ENCODE measurements around the gene BST2.

Gene BST2

DNA sequence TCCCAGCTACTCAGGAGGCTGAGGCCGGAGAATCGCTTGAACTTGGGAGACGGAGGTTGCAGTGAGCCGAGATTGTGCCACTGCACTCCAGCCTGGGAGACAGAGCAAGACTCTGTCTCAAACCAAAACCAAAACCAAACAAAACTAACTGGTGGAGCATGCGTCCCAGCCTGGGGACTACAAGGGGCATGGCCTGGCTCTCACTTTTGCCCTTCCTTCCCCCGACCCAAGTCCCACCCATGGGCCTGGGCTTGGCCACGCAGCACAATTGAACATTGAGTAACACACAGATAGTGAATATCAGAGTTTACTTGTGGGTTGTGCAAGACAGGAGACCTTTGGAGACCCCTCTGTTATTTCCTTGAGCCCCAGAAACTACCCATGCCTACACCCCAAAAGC, 29.8 kb upstream of the BST2 start:
- no peak overlapping the region for H3K9ac ChIP-seq (ENCODE audit: low read length)
- H3K36me3 ChIP-seq (ENCODE audit: control insufficient read depth, insufficient read depth, low read length) = no peaks in the 10 kb centered on the region
- no peak overlapping the region for H3K27ac ChIP-seq (ENCODE audit: low read depth, low read length)
- no peak overlapping the region for H3K4me3 ChIP-seq (ENCODE audit: low read length)
- no peaks in the 10 kb centered on the region for H3K27me3 ChIP-seq (ENCODE audit: control insufficient read depth, insufficient read depth, low read length)
- H3K4me1 ChIP-seq (ENCODE audit: control insufficient read depth, insufficient read depth, low read length) = no peaks in the 10 kb centered on the region

DNA sequence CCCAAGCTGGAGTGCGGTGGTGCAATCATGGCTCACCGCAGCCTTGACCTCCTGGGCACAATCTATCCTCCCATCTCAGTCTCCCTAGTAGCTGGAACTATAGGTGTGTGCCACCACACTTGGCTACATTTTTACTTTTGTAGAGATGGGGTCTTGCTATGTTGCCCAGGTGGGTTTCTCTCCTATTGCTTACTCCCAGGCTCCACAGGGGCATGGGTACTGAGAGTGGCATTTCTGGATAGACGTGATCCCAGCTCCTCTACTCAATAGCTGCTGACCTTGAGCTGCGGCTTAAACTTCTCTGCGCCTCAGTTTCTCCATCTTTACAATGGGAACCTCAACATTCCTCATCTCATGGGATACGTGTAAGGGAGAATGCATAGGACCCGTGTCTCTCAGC, 26.0 kb upstream of the BST2 start:
- Histone ChIP-seq H3K9ac (ENCODE audit: low read length) (no peak overlapping the region), H3K27me3 (ENCODE audit: control insufficient read depth, insufficient read depth, low read length) (no peaks in the 10 kb centered on the region), H3K27ac (ENCODE audit: low read depth, low read length) (no peak overlapping the region), H3K36me3 (ENCODE audit: control insufficient read depth, insufficient read depth, low read length) (no peaks in the 10 kb centered on the region), H3K4me3 (ENCODE audit: low read length) (no peak overlapping the region), H3K4me1 (ENCODE audit: control insufficient read depth, insufficient read depth, low read length) (no peaks in the 10 kb centered on the region)

DNA sequence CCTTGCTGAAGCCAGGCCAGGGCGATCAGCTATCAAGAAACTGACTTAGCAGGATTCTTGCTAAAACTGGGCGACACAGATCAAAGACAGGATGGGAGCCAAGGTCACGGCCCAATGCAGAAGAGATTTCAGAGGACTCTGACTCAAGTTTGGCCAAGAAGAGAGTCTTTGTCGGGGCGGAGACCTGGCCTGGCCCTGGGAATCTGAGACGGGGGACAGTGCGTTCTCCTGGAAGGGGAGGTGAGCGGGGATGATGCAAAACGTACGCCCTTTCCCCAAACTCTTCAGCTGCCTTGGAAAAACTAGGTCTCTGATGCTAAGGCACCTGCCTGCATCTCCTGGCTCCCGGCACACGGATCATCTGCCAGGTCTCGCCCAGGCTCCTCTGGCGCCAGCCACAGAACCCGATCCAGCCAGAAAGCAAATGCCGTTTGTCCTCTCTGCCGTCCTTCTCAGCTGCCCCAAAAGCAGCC, 24.2 kb upstream of the BST2 start:
- Histone ChIP-seq H3K36me3 (ENCODE audit: control insufficient read depth, insufficient read depth, low read length) (no peaks in the 10 kb centered on the region), H3K9ac (ENCODE audit: low read length) (no peak overlapping the region), H3K27ac (ENCODE audit: low read depth, low read length) (no peak overlapping the region), H3K27me3 (ENCODE audit: control insufficient read depth, insufficient read depth, low read length) (no peaks in the 10 kb centered on the region), H3K4me3 (ENCODE audit: low read length) (no peak overlapping the region), H3K4me1 (ENCODE audit: control insufficient read depth, insufficient read depth, low read length) (no peaks in the 10 kb centered on the region)

DNA sequence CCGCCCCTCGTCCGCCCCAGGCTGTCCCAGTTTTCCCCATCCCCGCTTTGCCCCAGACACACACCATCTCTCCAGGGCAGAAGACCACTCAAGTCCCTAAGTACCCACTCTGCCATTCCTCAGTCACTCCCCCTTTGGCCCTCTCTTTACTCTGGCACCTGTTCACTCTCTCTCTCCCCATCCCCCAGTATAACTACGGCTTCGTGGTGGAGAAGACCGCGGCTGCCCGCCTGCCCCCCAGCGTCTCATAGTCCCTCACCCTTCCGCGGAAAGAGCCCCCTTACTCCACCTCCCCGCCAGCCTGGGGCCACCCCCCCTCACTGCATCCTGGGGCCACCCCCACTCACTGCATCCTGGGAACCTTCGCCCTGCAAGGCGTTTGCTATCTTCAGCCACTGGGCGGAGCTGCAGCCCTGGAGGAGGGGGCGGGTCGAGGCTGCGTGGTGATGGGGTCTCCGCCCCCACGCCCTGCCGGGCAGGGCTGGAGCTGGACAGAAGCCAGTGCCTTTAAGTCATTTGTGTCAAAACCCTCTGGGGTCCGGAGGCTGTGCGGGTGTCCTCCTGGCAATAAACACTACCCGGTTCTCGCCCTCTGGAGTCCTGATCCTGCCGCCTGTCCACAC, 19.4 kb upstream of the BST2 start:
- no peak overlapping the region for H3K9ac ChIP-seq (ENCODE audit: low read length)
- H3K4me3 ChIP-seq (ENCODE audit: low read length) = no peak overlapping the region
- H3K36me3 ChIP-seq (ENCODE audit: control insufficient read depth, insufficient read depth, low read length) = peaks cover 3% of the 10 kb centered on the region
- H3K27ac ChIP-seq (ENCODE audit: low read depth, low read length) = no peak overlapping the region
- H3K27me3 ChIP-seq (ENCODE audit: control insufficient read depth, insufficient read depth, low read length) = no peaks in the 10 kb centered on the region
- no peaks in the 10 kb centered on the region for H3K4me1 ChIP-seq (ENCODE audit: control insufficient read depth, insufficient read depth, low read length)

DNA sequence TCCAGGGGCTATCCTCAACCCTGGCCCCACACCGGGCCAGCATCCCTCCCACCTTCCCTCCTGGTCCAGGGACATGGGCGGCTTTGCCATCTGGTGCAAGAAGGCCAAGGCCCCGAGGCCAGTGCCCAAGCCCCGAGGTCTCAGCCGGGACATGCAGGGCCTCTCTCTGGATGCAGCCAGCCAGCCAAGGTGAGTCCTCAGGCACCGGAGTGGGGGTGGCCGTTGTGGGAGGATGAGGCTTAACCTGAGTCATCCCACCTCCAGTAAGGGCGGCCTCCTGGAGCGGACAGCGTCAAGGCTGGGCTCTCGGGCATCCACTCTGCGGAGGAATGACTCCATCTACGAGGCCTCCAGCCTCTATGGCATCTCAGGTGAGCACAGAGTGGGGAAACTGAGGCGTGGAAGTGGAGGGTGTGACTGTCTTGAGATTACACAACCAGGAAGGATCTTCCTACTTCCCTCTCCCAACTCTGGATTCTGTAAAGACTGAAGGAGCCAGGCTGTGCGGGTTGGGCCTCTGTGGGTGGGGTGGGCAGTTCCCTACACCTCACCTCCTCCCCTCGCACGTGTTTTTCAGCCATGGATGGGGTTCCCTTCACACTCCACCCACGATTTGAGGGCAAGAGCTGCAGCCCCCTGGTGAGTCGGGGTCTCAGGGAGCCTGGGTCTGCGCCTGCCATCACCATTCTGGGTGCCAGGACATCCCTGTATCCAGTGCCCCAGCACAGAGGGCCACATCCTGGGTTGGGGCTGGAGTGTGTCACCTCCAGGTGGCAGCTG, 18.2 kb upstream of the BST2 start:
- Histone ChIP-seq H3K27me3 (ENCODE audit: control insufficient read depth, insufficient read depth, low read length) (no peaks in the 10 kb centered on the region), H3K4me1 (ENCODE audit: control insufficient read depth, insufficient read depth, low read length) (peaks cover 6% of the 10 kb centered on the region), H3K36me3 (ENCODE audit: control insufficient read depth, insufficient read depth, low read length) (peaks cover 3% of the 10 kb centered on the region), H3K27ac (ENCODE audit: low read depth, low read length) (no peak overlapping the region), H3K4me3 (ENCODE audit: low read length) (no peak overlapping the region), H3K9ac (ENCODE audit: low read length) (no peak overlapping the region)

DNA sequence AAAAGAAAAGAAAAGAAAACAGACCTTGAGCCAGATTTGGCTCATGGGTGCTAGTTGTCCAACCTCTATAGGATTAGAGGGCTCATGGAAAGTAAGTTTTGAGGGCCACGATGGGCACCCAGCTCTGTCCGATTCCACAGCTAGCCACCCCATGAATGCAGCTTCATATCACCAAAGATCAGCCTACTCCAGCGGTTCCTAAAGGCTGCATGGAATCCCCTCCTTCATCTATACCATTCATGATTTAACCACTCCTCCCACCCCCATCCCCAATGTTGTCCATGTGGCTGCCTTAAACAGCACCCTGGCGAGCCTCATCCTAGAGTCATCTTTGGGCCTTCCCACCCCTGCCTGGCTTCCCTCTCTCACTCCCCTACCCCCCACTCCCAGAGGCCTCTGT, 16.5 kb upstream of the BST2 start:
- Histone ChIP-seq H3K4me1 (ENCODE audit: control insufficient read depth, insufficient read depth, low read length) (peaks cover 6% of the 10 kb centered on the region), H3K27ac (ENCODE audit: low read depth, low read length) (no peak overlapping the region), H3K36me3 (ENCODE audit: control insufficient read depth, insufficient read depth, low read length) (peaks cover 3% of the 10 kb centered on the region), H3K27me3 (ENCODE audit: control insufficient read depth, insufficient read depth, low read length) (no peaks in the 10 kb centered on the region), H3K9ac (ENCODE audit: low read length) (no peak overlapping the region), H3K4me3 (ENCODE audit: low read length) (no peak overlapping the region)

DNA sequence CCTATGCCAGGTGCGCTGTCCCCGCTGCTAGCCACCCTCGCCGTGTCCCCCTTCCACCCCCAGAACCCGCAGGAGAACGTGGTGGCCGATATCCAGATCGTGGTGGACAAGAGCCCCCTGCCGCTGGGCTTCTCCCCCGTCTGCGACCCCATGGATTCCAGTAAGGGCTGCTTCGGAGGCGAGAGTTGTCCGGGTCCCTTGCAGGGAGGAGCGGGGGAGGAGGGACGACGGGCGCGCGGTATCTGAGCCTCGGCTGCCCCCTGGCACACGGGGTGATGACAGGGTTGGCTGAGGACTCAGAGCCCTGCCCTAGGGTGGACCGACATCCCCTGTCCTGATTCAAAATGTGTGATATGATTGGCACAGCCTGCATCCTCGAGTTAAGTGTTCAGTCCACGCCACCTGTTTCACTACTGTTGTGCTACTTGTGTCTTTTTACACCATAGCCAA, 15.1 kb upstream of the BST2 start:
- Histone ChIP-seq H3K27ac (ENCODE audit: low read depth, low read length) (no peak overlapping the region), H3K4me1 (ENCODE audit: control insufficient read depth, insufficient read depth, low read length) (peaks cover 6% of the 10 kb centered on the region), H3K27me3 (ENCODE audit: control insufficient read depth, insufficient read depth, low read length) (no peaks in the 10 kb centered on the region), H3K36me3 (ENCODE audit: control insufficient read depth, insufficient read depth, low read length) (peaks cover 3% of the 10 kb centered on the region), H3K4me3 (ENCODE audit: low read length) (peak overlapping the region; percentile 70), H3K9ac (ENCODE audit: low read length) (peak overlapping the region; percentile 25)

DNA sequence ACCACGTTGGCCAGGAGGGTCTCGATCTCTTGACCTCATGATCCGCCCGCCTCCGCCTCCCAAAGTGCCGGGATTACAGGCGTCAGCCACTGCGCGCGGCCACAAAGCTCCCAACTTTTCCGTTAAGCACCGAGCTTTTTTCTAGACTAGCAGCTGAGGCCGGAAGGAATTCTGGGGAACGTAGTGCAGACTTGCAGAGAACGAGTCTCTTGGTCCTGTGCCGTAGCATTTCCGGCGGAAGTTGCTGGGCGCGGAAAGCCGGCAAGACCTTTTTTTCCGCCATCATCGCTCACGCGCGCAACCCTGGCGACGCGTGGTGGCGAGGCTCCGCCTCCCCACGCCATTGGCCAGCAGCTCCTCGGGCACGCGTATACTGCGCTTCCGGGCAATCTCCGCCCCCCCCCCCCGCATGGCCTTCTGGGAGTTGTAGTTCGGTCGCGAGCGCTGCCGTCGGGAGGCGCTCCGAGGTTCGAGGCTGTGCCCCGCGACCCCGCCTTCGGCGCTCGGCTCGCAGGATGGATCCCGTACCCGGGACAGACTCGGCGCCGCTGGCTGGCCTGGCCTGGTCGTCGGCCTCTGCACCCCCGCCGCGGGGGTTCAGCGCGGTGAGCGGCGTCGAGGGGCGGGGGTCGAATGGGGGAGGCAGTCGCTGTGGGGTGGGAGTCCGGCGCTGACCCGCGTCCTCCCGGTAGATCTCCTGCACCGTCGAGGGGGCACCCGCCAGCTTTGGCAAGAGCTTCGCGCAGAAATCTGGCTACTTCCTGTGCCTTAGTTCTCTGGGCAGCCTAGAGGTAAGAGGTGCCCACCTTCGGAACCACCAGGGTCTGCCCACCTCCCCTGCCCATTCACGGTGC, 14.4 kb upstream of the BST2 start, which contains the start of gene MVB12A:
TSS of gene MVB12A (plus strand) at position 427 of the 854 bp plus-strand sequence. CDS start at position 516, 89 bp downstream.
- Histone ChIP-seq H3K9ac (ENCODE audit: low read length) (peak within 1 kb of the TSS; percentile 25), H3K4me3 (ENCODE audit: low read length) (peak within 1 kb of the TSS; percentile 74), H3K36me3 (ENCODE audit: control insufficient read depth, insufficient read depth, low read length) (peaks cover 3% of the 10 kb centered on the region), H3K27ac (ENCODE audit: low read depth, low read length) (peak within 1 kb of the TSS; percentile 75), H3K27me3 (ENCODE audit: control insufficient read depth, insufficient read depth, low read length) (no peaks in the 10 kb centered on the region), H3K4me1 (ENCODE audit: control insufficient read depth, insufficient read depth, low read length) (peaks cover 6% of the 10 kb centered on the region)

DNA sequence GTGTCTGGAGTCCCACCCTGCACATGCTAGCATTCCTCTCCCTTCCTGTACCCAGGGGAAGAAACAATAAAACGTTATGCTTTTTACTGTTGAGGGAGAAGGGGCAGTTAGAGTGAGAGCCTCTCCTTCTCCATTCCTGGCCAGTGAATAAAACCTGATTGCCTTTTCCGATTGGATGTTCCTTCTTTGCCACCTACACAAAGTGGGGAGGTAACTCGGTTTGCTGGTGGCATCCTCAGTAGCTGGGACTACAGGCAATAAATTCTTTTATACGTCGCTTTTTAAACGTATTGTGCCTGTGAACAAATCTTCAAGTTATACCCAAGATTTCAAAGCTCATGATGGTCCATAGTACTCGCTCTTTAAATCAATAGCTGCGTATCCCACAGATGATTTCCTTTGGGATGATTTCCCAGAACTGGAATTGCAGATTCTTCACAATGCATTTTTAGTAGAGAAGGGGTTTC, 13.8 kb upstream of the BST2 start:
- Histone ChIP-seq H3K27ac (ENCODE audit: low read depth, low read length) (peak overlapping the region; percentile 75), H3K27me3 (ENCODE audit: control insufficient read depth, insufficient read depth, low read length) (no peaks in the 10 kb centered on the region), H3K4me3 (ENCODE audit: low read length) (peak overlapping the region; percentile 74), H3K36me3 (ENCODE audit: control insufficient read depth, insufficient read depth, low read length) (peaks cover 3% of the 10 kb centered on the region), H3K4me1 (ENCODE audit: control insufficient read depth, insufficient read depth, low read length) (peaks cover 6% of the 10 kb centered on the region), H3K9ac (ENCODE audit: low read length) (no peak overlapping the region)

DNA sequence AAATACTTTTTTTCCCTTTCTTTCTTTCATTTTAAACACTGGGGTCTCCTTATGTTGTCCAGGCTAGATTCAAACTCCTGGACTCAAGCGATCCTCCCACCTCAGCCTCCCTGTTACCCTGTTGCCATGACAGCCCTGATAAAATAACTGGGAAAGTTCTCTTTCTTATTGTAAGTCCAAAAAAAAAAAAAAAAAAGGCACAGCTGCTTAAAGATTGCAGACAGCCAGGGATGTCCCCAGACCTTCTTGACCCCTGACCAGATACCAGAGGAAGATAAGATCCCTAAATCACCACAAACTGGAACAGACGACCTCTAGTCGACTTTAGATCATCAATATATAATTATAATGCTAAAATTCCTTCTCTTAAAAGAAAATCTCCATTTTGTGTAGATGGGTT, 13.3 kb upstream of the BST2 start:
- Histone ChIP-seq H3K27ac (ENCODE audit: low read depth, low read length) (no peak overlapping the region), H3K4me3 (ENCODE audit: low read length) (no peak overlapping the region), H3K4me1 (ENCODE audit: control insufficient read depth, insufficient read depth, low read length) (peaks cover 6% of the 10 kb centered on the region), H3K9ac (ENCODE audit: low read length) (no peak overlapping the region), H3K36me3 (ENCODE audit: control insufficient read depth, insufficient read depth, low read length) (peaks cover 3% of the 10 kb centered on the region), H3K27me3 (ENCODE audit: control insufficient read depth, insufficient read depth, low read length) (no peaks in the 10 kb centered on the region)

DNA sequence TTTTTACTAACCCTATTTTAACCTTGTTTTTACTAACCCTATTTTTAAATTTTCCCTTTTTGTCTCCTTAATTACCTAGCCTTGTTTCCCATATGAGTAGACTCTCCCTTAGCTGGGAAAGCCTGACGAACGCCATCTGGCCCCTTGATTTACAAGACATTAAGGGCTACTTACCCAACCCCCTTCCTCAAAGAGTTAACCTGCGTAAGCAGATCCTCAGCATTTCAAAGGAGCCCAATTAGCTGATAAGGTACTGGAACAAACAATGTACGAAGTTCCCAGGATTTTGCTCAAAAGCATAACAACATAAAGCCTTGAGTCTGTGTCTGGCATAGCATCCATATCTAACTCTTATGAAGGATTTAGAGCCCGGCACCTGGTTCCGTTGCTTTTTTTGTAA, 9.7 kb upstream of the BST2 start:
- no peaks in the 10 kb centered on the region for H3K27me3 ChIP-seq (ENCODE audit: control insufficient read depth, insufficient read depth, low read length)
- no peak overlapping the region for H3K27ac ChIP-seq (ENCODE audit: low read depth, low read length)
- peaks cover 9% of the 10 kb centered on the region for H3K4me1 ChIP-seq (ENCODE audit: control insufficient read depth, insufficient read depth, low read length)
- no peaks in the 10 kb centered on the region for H3K36me3 ChIP-seq (ENCODE audit: control insufficient read depth, insufficient read depth, low read length)
- H3K9ac ChIP-seq (ENCODE audit: low read length) = no peak overlapping the region
- H3K4me3 ChIP-seq (ENCODE audit: low read length) = no peak overlapping the region

DNA sequence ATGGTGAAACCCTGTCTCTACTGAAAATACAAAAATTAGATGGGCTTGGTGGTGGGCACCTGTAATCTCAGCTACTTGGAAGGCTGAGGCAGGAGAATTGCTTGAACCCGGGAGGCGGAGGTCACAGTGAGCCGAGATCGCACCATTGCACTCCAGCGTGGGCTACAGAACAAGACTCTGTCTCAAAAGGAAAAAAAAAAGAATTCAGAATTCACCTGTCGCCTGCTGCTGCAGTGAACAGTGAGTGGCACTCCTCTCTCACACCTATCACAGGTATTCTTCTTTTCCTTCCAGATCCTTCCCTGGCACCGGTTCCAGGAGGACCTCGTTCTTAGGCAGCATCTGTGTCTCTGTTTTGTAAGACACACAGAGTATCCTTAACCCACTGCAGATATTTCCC, 8.7 kb upstream of the BST2 start:
- Histone ChIP-seq H3K27ac (ENCODE audit: low read depth, low read length) (no peak overlapping the region), H3K9ac (ENCODE audit: low read length) (no peak overlapping the region), H3K4me1 (ENCODE audit: control insufficient read depth, insufficient read depth, low read length) (peaks cover 5% of the 10 kb centered on the region), H3K4me3 (ENCODE audit: low read length) (no peak overlapping the region), H3K36me3 (ENCODE audit: control insufficient read depth, insufficient read depth, low read length) (no peaks in the 10 kb centered on the region), H3K27me3 (ENCODE audit: control insufficient read depth, insufficient read depth, low read length) (no peaks in the 10 kb centered on the region)
